H9 (cell line): ENCODE data around the gene PFKL. TPM values are rescaled to one million over a fixed set of nuclear protein-coding genes. Genes with fewer than 3 reads are reported as not detected.

Experiments used
- DNase-seq: peaks from one replicate; pipeline ENCODE4 v3.0.0-alpha.2; 2017
- H2AFZ ChIP-seq: one replicate; pipeline ENCODE4 v1.6.1; 2013; ENCODE audit warnings: mild to moderate bottlenecking, low read length, control low read depth, moderate library complexity
- H2AK5ac ChIP-seq: 2 replicates; pipeline ENCODE4 v1.6.1; 2013; ENCODE audit warnings: low read length, control low read depth, mixed read lengths; ENCODE audit not compliant: insufficient read length
- H2BK120ac ChIP-seq: one replicate; pipeline ENCODE4 v1.6.1; 2013; ENCODE audit warnings: low read depth, mild to moderate bottlenecking, low read length, control low read depth, inconsistent platforms; ENCODE audit not compliant: poor library complexity, severe bottlenecking
- H2BK12ac ChIP-seq: 2 replicates; pipeline ENCODE4 v1.6.1; 2013; ENCODE audit warnings: low read length, control low read depth, mixed read lengths, low read depth; ENCODE audit not compliant: insufficient read length
- H2BK15ac ChIP-seq: 2 replicates; pipeline ENCODE4 v1.6.1; 2013; ENCODE audit warnings: low read depth, low read length, control low read depth
- H2BK20ac ChIP-seq: one replicate; pipeline ENCODE4 v1.6.1; 2013; ENCODE audit warnings: low read depth, mild to moderate bottlenecking, low read length, control low read depth, inconsistent platforms; ENCODE audit not compliant: poor library complexity, severe bottlenecking
- H2BK5ac ChIP-seq: 2 replicates; pipeline ENCODE4 v1.6.1; 2013; ENCODE audit warnings: low read length, control low read depth, mixed read lengths; ENCODE audit not compliant: insufficient read length
- H3K14ac ChIP-seq: 2 replicates; pipeline ENCODE4 v1.6.1; 2013; ENCODE audit warnings: low read length, control low read depth; ENCODE audit not compliant: insufficient read depth
- H3K18ac ChIP-seq: 2 replicates; pipeline ENCODE4 v1.6.1; 2013; ENCODE audit warnings: low read depth, mild to moderate bottlenecking, mixed read lengths, low read length, control low read depth; ENCODE audit not compliant: insufficient read length
- H3K23ac ChIP-seq: 2 replicates; pipeline ENCODE4 v1.6.1; 2013; ENCODE audit warnings: low read length, control low read depth, mixed read lengths, low read depth; ENCODE audit not compliant: insufficient read length
- H3K23me2 ChIP-seq: 2 replicates; pipeline ENCODE4 v1.6.1; 2013; ENCODE audit warnings: low read depth, mild to moderate bottlenecking, mixed read lengths, low read length, control low read depth; ENCODE audit not compliant: insufficient read length, poor library complexity, severe bottlenecking
- H3K27ac ChIP-seq: 2 replicates; pipeline ENCODE4 v1.5.1; 2013; ENCODE audit warnings: low read length, control low read depth, mixed read lengths, low read depth; ENCODE audit not compliant: insufficient read length
- H3K27me3 ChIP-seq: 2 replicates; pipeline ENCODE4 v1.6.1; 2013; ENCODE audit warnings: low read length, control low read depth, inconsistent platforms; ENCODE audit not compliant: insufficient read depth
- H3K4ac ChIP-seq: 2 replicates; pipeline ENCODE4 v1.6.1; 2013; ENCODE audit warnings: low read depth, mild to moderate bottlenecking, control low read depth, inconsistent platforms, low read length, moderate library complexity
- H3K4me1 ChIP-seq: 2 replicates; pipeline ENCODE4 v1.6.1; 2013; ENCODE audit warnings: low read length, control low read depth, inconsistent platforms; ENCODE audit not compliant: insufficient read depth
- H3K4me2 ChIP-seq: 2 replicates; pipeline ENCODE4 v1.6.1; 2013; ENCODE audit warnings: low read length, control low read depth, mixed read lengths; ENCODE audit not compliant: insufficient read length, insufficient read depth
- H3K56ac ChIP-seq: 2 replicates; pipeline ENCODE4 v1.6.1; 2013; ENCODE audit warnings: low read depth, mild to moderate bottlenecking, mixed read lengths, low read length, control low read depth; ENCODE audit not compliant: insufficient read length
- H3K79me1 ChIP-seq: 2 replicates; pipeline ENCODE4 v1.6.1; 2013; ENCODE audit warnings: low read depth, mild to moderate bottlenecking, moderate library complexity, low read length, control low read depth, inconsistent platforms; ENCODE audit not compliant: insufficient read depth, poor library complexity, severe bottlenecking
- H3K79me2 ChIP-seq: 2 replicates; pipeline ENCODE4 v1.6.1; 2013; ENCODE audit warnings: low read length, control low read depth, inconsistent platforms; ENCODE audit not compliant: insufficient read depth
- H3K9ac ChIP-seq: 2 replicates; pipeline ENCODE4 v1.6.1; 2013; ENCODE audit warnings: low read length, control low read depth, mixed read lengths; ENCODE audit not compliant: insufficient read length; ENCODE audit errors: extremely low read depth
- H3K9me3 ChIP-seq: one replicate; pipeline ENCODE4 v1.6.1; 2013; ENCODE audit warnings: low read depth, low read length, inconsistent platforms; ENCODE audit not compliant: control insufficient read depth
- H3T11ph ChIP-seq: one replicate; pipeline ENCODE4 v1.6.1; 2013; ENCODE audit warnings: mild to moderate bottlenecking, low read length, control low read depth, inconsistent platforms
- H4K20me1 ChIP-seq: one replicate; pipeline ENCODE4 v1.6.1; 2013; ENCODE audit not compliant: control insufficient read depth, insufficient read length, insufficient read depth
- H4K5ac ChIP-seq: 2 replicates; pipeline ENCODE4 v1.6.1; 2013; ENCODE audit warnings: low read depth, mild to moderate bottlenecking, mixed read lengths, low read length, control low read depth; ENCODE audit not compliant: insufficient read length
- H4K8ac ChIP-seq: replicated peaks from 2 replicates; pipeline ENCODE4 v1.6.1; 2013; ENCODE audit warnings: low read length, control low read depth, mixed read lengths, low read depth; ENCODE audit not compliant: insufficient read length
- H4K91ac ChIP-seq: 2 replicates; pipeline ENCODE4 v1.6.1; 2013; ENCODE audit warnings: low read depth, mild to moderate bottlenecking, moderate library complexity, mixed read lengths, low read length, control low read depth; ENCODE audit not compliant: insufficient read length
- H3K27ac Mint-ChIP-seq, 3 experiments: 2 replicates in 2 of 3; 3 replicates in 1 of 3; pipeline ENCODE4 v1.8.0; 2020 to 2021; ENCODE audit warnings: mixed read lengths in 3 of 3, mild to moderate bottlenecking in 1 of 3, moderate library complexity in 1 of 3
- H3K27me3 Mint-ChIP-seq: 2 replicates; pipeline ENCODE4 v1.8.0; 2021; ENCODE audit warnings: low read depth, mild to moderate bottlenecking, moderate library complexity, mixed read lengths
- H3K36me3 Mint-ChIP-seq, 3 experiments: 2 replicates in 2 of 3; 3 replicates in 1 of 3; pipeline ENCODE4 v1.8.0; 2020 to 2021; ENCODE audit warnings: low read depth in 3 of 3, mixed read lengths in 3 of 3; ENCODE audit not compliant: insufficient read depth in 1 of 3
- H3K4me1 Mint-ChIP-seq, 2 experiments: 2 replicates each; pipeline ENCODE4 v1.8.0; 2020; ENCODE audit warnings: mixed read lengths in 2 of 2
- H3K4me3 Mint-ChIP-seq, 2 experiments: 2 replicates in 1 of 2; 3 replicates in 1 of 2; pipeline ENCODE4 v1.8.0; 2020 to 2021; ENCODE audit warnings: mild to moderate bottlenecking in 2 of 2, mixed read lengths in 2 of 2, moderate library complexity in 1 of 2
- H3K9me3 Mint-ChIP-seq, 2 experiments: 2 replicates in 1 of 2; 3 replicates in 1 of 2; pipeline ENCODE4 v1.8.0; 2020; ENCODE audit warnings: mild to moderate bottlenecking in 2 of 2, mixed read lengths in 2 of 2, moderate library complexity in 1 of 2
- WGBS: extraction: QIAGEN DNeasy Blood & Tissue Kit; methylation state at CpG from one replicate; pipeline ENCODE4 v1.1.7; 2013; ENCODE audit warnings: missing lambda C conversion rate, low lambda C conversion rate, mixed read lengths; ENCODE audit not compliant: insufficient read length; ENCODE audit errors: extremely low coverage; 5-methylcytosine and 5-hydroxymethylcytosine counted together
- total RNA-seq: library from RNA; stranded (reverse); gene quantifications from 2 replicates; pipeline ENCODE4 v1.2.1, GENCODE V29; 2021
- TF ChIP-seq, protein P1 (sequence below): fragments of 200-600 bp; sonication (generic); conservative IDR thresholded peaks from 3 replicates; pipeline ENCODE4 v1.8.0; 2021; ENCODE audit warnings: antibody characterized with exemption, mild to moderate bottlenecking

PFKL gene
- total RNA-seq, 1 experiment from 2014 or later = 107 TPM

DNA sequence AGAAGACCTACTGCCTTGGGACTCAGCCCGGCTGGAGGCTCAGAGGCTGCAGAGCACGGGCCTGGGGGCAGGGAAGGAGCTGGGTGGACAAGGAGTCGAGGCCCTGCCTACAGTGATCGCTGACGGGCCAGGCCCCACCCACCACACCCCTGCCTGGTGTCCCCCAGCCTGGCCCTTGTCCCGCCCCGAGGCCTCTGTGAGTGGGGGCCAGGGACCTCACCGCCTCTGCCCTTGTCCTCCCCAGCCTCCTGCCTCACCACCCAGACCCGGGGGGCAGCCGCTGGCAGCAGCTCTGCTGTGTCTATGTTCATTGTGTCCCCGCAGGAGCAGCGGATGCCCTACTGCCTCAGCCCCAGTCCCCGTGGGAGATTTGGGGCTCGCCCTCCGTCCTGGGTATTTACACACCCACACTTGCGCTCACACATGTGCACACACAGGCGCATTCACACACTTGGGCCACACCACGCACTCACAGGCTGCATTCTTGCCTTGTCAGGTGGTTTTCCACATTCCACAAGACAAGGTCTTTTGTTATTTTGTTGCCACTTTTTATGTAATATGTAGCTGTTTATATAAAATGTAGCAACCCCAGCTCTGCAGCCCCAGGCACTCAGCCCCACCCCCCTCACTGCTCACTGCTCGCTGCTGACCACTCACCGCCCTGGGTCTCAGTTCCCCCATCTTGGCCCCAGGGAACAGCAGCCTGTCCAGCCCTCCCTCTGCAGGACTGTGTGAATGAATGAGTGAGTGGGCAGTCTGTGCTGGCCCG is 7.3 kb downstream of the PFKL start:
- no peak overlapping the region for H3K9ac ChIP-seq
- TF ChIP-seq, protein P1, sequence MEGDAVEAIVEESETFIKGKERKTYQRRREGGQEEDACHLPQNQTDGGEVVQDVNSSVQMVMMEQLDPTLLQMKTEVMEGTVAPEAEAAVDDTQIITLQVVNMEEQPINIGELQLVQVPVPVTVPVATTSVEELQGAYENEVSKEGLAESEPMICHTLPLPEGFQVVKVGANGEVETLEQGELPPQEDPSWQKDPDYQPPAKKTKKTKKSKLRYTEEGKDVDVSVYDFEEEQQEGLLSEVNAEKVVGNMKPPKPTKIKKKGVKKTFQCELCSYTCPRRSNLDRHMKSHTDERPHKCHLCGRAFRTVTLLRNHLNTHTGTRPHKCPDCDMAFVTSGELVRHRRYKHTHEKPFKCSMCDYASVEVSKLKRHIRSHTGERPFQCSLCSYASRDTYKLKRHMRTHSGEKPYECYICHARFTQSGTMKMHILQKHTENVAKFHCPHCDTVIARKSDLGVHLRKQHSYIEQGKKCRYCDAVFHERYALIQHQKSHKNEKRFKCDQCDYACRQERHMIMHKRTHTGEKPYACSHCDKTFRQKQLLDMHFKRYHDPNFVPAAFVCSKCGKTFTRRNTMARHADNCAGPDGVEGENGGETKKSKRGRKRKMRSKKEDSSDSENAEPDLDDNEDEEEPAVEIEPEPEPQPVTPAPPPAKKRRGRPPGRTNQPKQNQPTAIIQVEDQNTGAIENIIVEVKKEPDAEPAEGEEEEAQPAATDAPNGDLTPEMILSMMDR = no peak
- no peak overlapping the region for H2AFZ ChIP-seq
- H2BK15ac ChIP-seq = no peak overlapping the region
- H3K9me3 ChIP-seq = no peaks in the 10 kb centered on the region
- H2AK5ac ChIP-seq = no peak overlapping the region
- Mint-ChIP-seq H3K27ac (peak overlapping the region in 1 of 3 experiments; percentile 90; a peak in 2 of 7 replicates), H3K4me1 (peaks cover 13 to 28% of the 10 kb centered on the region in 2 experiments), H3K4me3 (no peak overlapping the region), H3K27me3 (no peaks in the 10 kb centered on the region; the same call in none of the 2 replicates), H3K9me3 (no peaks in the 10 kb centered on the region), H3K36me3 (peaks cover 7 to 28% (median 26%) of the 10 kb centered on the region in 3 experiments)
- no peak overlapping the region for H4K5ac ChIP-seq
- no peak overlapping the region for H3K23ac ChIP-seq
- H2BK20ac ChIP-seq = no peak overlapping the region
- H4K20me1 ChIP-seq = no peaks in the 10 kb centered on the region
- H3K27ac ChIP-seq = no peak overlapping the region
- WGBS = no CpG with 5 or more reads among the region's 21 CpGs
- H2BK120ac ChIP-seq = no peak overlapping the region
- no peaks in the 10 kb centered on the region for H3K27me3 ChIP-seq
- H3K79me2 ChIP-seq = no peaks in the 10 kb centered on the region
- H2BK12ac ChIP-seq = no peak overlapping the region
- no peak overlapping the region for H3T11ph ChIP-seq
- H3K4ac ChIP-seq = no peak overlapping the region
- H2BK5ac ChIP-seq = no peak overlapping the region
- H3K4me1 ChIP-seq = no peaks in the 10 kb centered on the region
- H4K8ac ChIP-seq = no peak overlapping the region
- H3K14ac ChIP-seq = no peak overlapping the region; the same call in 1 of the 2 replicates
- H3K18ac ChIP-seq = no peak overlapping the region
- DNase-seq = no peak
- no peaks in the 10 kb centered on the region for H3K79me1 ChIP-seq
- no peak overlapping the region for H3K56ac ChIP-seq
- H3K23me2 ChIP-seq = no peaks in the 10 kb centered on the region
- no peak overlapping the region for H4K91ac ChIP-seq
- no peak overlapping the region for H3K4me2 ChIP-seq
